Measurements from ENCODE around the gene PDE3A. TPM values are rescaled to one million over a fixed set of nuclear protein-coding genes. Genes with fewer than 3 reads are reported as not detected.
A peak's percentile ranks its signal among the peaks of the same experiment; 100 is the strongest.

Gene PDE3A
- polyA plus RNA-seq, 1 of the 3 experiments (the other 2 are of a cell fraction) = 0.67 TPM

DNA sequence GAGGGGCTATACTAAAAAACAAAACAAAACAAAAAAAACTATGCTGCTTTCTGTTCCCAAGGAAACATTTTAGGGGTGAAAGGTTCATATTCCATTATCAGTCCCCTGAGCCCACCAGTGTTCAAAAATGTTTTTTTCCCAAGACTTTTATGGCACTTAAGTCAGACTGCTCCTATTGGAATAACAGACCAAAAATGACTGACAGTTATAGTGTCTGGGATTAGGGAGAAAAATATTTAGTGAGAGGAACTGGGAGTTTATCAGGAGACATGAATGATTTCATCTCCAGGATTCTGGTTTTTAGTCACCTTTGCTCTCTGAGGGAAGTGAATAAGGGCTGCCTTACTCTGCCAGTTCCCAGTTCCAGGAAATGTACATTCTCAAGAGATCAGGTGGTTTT is 68.0 kb downstream of the PDE3A start:
- Histone ChIP-seq H3K27ac (ENCODE audit: low read depth in 2 of 2, low read length in 1 of 2) (peak overlapping the region in 1 of 2 experiments; percentile 37; a peak in 2 of 4 replicates), H3K27me3 (ENCODE audit: insufficient read depth) (no peaks in the 10 kb centered on the region), H3K4me1 (ENCODE audit: control insufficient read depth in 1 of 2, insufficient read depth in 2 of 2, low read depth in 1 of 2, low read length in 1 of 2) (no peaks in the 10 kb centered on the region; a peak in 2 of 4 replicates), H3K9ac (no peak overlapping the region), H3K9me3 (no peaks in the 10 kb centered on the region), H3K36me3 (replicated peaks in 1 of 2; ENCODE audit: control insufficient read depth in 1 of 2, insufficient read depth in 2 of 2, low read length in 1 of 2) (peaks cover 0 to 3% of the 10 kb centered on the region in 2 experiments), H4K20me1 (ENCODE audit: insufficient read depth) (no peaks in the 10 kb centered on the region), H3F3A (replicated peaks; ENCODE audit: insufficient read depth) (peaks cover 5% of the 10 kb centered on the region), H2AFZ (ENCODE audit: low read depth) (no peak overlapping the region), H3K9me2 (no peaks in the 10 kb centered on the region), H3K4me2 (no peak overlapping the region), H3K79me2 (ENCODE audit: insufficient read depth) (peaks cover 29% of the 10 kb centered on the region), H3K4me3 (ENCODE audit: low read depth in 2 of 2, low read length in 1 of 2) (no peak overlapping the region)
- CTCF ChIA-PET = interaction anchor here (1.3 kb wide), 1 partner anchor 9 kb away, joined by 3 read pairs; no protein-coding TSS in a partner anchor
- TF ChIP-seq, protein P1, sequence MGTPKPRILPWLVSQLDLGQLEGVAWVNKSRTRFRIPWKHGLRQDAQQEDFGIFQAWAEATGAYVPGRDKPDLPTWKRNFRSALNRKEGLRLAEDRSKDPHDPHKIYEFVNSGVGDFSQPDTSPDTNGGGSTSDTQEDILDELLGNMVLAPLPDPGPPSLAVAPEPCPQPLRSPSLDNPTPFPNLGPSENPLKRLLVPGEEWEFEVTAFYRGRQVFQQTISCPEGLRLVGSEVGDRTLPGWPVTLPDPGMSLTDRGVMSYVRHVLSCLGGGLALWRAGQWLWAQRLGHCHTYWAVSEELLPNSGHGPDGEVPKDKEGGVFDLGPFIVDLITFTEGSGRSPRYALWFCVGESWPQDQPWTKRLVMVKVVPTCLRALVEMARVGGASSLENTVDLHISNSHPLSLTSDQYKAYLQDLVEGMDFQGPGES (IDR thresholded peaks at IDR 0.05; ENCODE audit: low read depth, low read length) = no peak
- TF ChIP-seq MXI1 (IDR thresholded peaks at IDR 0.05; ENCODE audit: low read depth, low read length) = no peak
- TF ChIP-seq, protein P2, sequence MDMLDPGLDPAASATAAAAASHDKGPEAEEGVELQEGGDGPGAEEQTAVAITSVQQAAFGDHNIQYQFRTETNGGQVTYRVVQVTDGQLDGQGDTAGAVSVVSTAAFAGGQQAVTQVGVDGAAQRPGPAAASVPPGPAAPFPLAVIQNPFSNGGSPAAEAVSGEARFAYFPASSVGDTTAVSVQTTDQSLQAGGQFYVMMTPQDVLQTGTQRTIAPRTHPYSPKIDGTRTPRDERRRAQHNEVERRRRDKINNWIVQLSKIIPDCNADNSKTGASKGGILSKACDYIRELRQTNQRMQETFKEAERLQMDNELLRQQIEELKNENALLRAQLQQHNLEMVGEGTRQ (IDR thresholded peaks at IDR 0.05; ENCODE audit: borderline replicate concordance, low read depth, low read length) = no peak
- no peak for TF ChIP-seq NRF1 (IDR thresholded peaks at IDR 0.05; ENCODE audit: low read depth, low read length)
- no peak for TF ChIP-seq RXRA (IDR thresholded peaks at IDR 0.05; ENCODE audit: borderline replicate concordance, low read depth)
- TF ChIP-seq MEF2A (IDR thresholded peaks at IDR 0.05; ENCODE audit: borderline replicate concordance, low read depth) = no peak
- TF ChIP-seq RAD21 (IDR thresholded peaks at IDR 0.05; ENCODE audit: low read length) = no peak
- TF ChIP-seq FOXM1 (IDR thresholded peaks at IDR 0.05; ENCODE audit: low read depth) = no peak
- TF ChIP-seq RFX5 (IDR thresholded peaks at IDR 0.05; ENCODE audit: low read length) = no peak
- TF ChIP-seq, protein P3, sequence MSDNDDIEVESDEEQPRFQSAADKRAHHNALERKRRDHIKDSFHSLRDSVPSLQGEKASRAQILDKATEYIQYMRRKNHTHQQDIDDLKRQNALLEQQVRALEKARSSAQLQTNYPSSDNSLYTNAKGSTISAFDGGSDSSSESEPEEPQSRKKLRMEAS (IDR thresholded peaks at IDR 0.05; ENCODE audit: low read depth) = no peak
- TF ChIP-seq, protein P4, sequence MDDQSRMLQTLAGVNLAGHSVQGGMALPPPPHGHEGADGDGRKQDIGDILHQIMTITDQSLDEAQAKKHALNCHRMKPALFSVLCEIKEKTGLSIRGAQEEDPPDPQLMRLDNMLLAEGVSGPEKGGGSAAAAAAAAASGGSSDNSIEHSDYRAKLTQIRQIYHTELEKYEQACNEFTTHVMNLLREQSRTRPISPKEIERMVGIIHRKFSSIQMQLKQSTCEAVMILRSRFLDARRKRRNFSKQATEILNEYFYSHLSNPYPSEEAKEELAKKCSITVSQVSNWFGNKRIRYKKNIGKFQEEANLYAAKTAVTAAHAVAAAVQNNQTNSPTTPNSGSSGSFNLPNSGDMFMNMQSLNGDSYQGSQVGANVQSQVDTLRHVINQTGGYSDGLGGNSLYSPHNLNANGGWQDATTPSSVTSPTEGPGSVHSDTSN (IDR thresholded peaks at IDR 0.05) = no peak
- TF ChIP-seq, protein P5, sequence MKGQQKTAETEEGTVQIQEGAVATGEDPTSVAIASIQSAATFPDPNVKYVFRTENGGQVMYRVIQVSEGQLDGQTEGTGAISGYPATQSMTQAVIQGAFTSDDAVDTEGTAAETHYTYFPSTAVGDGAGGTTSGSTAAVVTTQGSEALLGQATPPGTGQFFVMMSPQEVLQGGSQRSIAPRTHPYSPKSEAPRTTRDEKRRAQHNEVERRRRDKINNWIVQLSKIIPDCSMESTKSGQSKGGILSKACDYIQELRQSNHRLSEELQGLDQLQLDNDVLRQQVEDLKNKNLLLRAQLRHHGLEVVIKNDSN (IDR thresholded peaks at IDR 0.05; ENCODE audit: borderline replicate concordance, low read depth) = no peak
- TF ChIP-seq ELF1 (IDR thresholded peaks at IDR 0.05) = no peak
- POLR2A ChIA-PET = no interaction called here
- no peak for DNase-seq

DNA sequence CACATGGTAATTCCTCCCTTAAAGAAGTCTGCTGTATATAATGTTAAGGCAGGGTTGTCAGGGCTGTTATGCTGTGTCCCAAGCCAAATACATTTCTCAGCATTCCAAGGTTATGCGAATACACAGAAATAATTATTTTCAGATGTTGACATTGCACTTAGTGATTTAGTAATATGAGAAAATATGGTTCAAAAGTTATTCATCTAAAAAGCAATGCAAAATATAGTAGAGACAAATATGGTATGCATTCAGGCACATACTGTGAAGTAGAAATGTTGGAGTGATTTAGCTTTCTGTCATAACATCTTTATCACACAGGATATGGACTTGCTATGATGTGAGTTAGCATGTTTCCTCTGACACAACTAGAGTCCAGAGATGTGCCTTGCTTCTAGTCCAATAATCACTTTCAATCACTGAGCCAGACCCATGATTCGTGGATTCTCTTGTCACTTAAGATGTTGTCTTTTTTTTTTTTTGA is 70.0 kb downstream of the PDE3A start:
- Histone ChIP-seq H3K36me3 (replicated peaks in 1 of 2; ENCODE audit: control insufficient read depth in 1 of 2, insufficient read depth in 2 of 2, low read length in 1 of 2) (no peaks in the 10 kb centered on the region), H3K27me3 (ENCODE audit: insufficient read depth) (no peaks in the 10 kb centered on the region), H2AFZ (ENCODE audit: low read depth) (no peak overlapping the region), H3K9ac (no peak overlapping the region), H3K4me3 (ENCODE audit: low read depth in 2 of 2, low read length in 1 of 2) (no peak overlapping the region), H3K79me2 (ENCODE audit: insufficient read depth) (peaks cover 40% of the 10 kb centered on the region), H3K27ac (ENCODE audit: low read depth in 2 of 2, low read length in 1 of 2) (peak overlapping the region; percentile 54 to 86; a peak in 3 of 4 replicates), H3K9me3 (no peaks in the 10 kb centered on the region), H4K20me1 (ENCODE audit: insufficient read depth) (no peaks in the 10 kb centered on the region), H3K9me2 (no peaks in the 10 kb centered on the region), H3F3A (replicated peaks; ENCODE audit: insufficient read depth) (peaks cover 5% of the 10 kb centered on the region), H3K4me1 (ENCODE audit: control insufficient read depth in 1 of 2, insufficient read depth in 2 of 2, low read depth in 1 of 2, low read length in 1 of 2) (no peaks in the 10 kb centered on the region; a peak in 2 of 4 replicates), H3K4me2 (peak overlapping the region; percentile 39; the same call in 1 of the 2 replicates)
- ChIA-PET CTCF (interaction anchor here (1.0 to 1.3 kb wide), 3 partner anchors 16 to 69 kb away, joined by 3 read pairs; no protein-coding TSS in a partner anchor), POLR2A (no interaction called here)
- WGBS (ENCODE audit: low lambda C conversion rate) = 44% methylated on average over 2 of the region's 2 CpGs
- DNase-seq = no peak
- TF ChIP-seq CHD2 (IDR thresholded peaks at IDR 0.05; ENCODE audit: low read length, partially characterized antibody) (no peak), RXRA (IDR thresholded peaks at IDR 0.05; ENCODE audit: borderline replicate concordance, low read depth) (no peak), RFX5 (IDR thresholded peaks at IDR 0.05; ENCODE audit: low read length) (no peak), FOXJ3 (CRISPR knock-in tag; IDR thresholded peaks at IDR 0.05) (no peak), FOXM1 (IDR thresholded peaks at IDR 0.05; ENCODE audit: low read depth) (no peak), TAF1 (IDR thresholded peaks at IDR 0.05; ENCODE audit: borderline replicate concordance, low read depth, low read length) (no peak)
- TF ChIP-seq, protein P6, sequence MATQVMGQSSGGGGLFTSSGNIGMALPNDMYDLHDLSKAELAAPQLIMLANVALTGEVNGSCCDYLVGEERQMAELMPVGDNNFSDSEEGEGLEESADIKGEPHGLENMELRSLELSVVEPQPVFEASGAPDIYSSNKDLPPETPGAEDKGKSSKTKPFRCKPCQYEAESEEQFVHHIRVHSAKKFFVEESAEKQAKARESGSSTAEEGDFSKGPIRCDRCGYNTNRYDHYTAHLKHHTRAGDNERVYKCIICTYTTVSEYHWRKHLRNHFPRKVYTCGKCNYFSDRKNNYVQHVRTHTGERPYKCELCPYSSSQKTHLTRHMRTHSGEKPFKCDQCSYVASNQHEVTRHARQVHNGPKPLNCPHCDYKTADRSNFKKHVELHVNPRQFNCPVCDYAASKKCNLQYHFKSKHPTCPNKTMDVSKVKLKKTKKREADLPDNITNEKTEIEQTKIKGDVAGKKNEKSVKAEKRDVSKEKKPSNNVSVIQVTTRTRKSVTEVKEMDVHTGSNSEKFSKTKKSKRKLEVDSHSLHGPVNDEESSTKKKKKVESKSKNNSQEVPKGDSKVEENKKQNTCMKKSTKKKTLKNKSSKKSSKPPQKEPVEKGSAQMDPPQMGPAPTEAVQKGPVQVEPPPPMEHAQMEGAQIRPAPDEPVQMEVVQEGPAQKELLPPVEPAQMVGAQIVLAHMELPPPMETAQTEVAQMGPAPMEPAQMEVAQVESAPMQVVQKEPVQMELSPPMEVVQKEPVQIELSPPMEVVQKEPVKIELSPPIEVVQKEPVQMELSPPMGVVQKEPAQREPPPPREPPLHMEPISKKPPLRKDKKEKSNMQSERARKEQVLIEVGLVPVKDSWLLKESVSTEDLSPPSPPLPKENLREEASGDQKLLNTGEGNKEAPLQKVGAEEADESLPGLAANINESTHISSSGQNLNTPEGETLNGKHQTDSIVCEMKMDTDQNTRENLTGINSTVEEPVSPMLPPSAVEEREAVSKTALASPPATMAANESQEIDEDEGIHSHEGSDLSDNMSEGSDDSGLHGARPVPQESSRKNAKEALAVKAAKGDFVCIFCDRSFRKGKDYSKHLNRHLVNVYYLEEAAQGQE (IDR thresholded peaks at IDR 0.05; ENCODE audit: low read depth, low read length) = no peak
- TF ChIP-seq, protein P2 (IDR thresholded peaks at IDR 0.05; ENCODE audit: borderline replicate concordance, low read depth, low read length) = no peak

Measured in SK-N-SH (cell line).